GM18511 (cell line): ENCODE results near the gene KIAA1671.

Source experiments
- ATAC-seq: cut with Tn5 transposase; IDR thresholded peaks from one replicate; pipeline ENCODE4 v1.9.1; 2021; ENCODE audit warnings: mild to moderate bottlenecking, moderate library complexity; ENCODE audit not compliant: unreplicated experiment

Gene KIAA1671

DNA sequence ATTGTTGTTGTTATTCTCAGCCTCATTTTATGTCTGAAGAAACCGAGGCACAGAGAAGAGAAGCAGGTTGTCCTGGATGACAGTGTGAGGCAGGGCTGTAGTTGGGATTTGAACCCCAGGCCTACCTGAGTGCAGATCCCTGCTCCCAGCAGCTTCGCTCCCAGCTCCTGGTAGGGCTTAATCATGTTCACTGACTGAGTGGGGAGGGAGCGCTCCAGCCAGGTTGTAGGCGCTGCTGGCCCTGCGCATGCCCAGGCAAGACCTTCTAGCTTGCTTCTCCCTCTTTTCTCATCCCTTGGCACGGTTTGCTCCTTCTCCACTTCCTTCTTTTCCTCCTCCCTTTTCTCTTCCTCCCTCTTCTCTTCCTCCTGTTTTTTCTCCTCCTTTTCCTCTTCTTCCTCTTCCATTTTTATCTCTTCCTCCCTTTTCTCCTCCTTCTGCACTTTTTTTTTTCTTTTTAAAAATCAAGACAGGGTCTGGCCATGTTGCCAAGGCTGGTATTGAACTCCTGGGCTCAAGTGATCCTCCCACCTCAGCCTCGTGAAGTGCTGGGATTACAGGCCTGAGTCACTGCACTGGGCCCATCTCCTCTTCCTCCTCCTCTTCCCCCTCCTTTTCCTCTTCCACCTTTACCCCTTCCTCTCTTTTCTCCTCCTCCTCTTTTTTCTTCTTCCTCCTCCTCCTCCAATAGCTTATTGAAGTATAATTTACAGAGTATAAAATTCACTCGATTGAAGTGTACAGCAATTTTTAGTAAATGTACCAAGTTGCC lies 109.3 kb downstream of the KIAA1671 start:
- no peak for ATAC-seq

DNA sequence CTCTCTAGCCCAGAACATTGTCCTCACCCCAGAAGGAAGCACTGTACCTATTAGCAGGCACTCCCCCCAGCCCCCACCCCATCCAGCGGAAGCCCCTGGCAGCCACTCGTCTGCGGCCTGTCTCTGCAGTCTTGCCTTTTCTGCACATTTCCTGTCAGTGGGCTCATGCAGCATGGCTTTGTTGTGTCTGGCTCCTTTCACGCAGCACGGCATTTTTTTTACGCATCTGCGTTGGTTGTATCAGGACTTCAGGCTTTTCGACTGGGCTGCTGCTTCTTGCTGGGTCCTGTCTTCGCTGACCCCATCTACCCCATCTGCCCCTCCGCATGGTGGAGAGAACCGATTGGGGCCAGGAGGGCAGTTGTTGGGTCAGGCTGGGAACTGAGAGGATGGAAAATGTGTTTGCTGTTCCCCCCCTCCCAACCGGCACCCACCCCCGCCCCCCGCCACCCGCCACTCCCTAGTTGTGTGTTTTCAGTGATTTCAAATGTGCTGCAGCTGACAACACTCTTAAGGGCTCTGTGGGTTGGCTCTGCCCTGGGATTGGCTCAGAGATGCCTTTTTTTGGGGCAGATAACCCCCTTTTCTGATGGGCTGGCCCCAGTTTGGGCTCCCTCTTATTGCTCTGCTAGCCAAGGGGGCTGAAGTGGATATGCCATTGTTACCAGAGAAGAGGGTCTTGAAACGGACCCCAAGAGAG lies 110.0 kb downstream of the KIAA1671 start:
- ATAC-seq, result no peak

DNA sequence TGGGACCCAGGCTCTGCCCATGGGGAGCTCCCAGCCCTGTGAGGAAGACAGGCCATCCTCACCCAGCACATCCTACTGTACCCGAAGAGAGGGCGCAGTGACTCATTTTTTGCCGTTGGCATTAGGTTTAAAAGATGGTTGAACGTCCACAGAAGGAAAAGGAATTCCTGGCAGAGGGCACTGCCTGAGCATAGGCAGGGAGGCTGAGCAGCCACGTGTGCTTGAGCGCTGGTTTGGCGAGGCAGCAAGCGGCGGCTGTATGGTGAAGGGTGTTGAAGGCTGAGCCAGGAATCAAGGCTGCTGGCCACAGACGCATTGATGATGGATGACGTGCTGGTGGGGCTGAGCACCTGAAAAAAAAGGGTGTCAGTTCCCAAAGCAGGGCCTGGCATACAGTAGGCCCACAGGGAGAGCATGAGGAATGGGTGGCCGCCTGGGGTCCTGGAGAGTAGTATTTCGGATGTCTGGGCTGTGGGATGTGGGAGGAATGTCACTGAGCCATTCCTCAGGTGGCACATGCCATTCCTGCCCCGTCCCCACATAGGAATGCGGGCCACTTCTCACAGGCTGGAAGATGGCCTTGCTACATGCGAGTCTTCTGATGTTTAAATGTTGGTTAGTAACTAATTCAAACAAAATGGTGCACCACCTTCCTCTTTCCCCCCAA lies 112.5 kb downstream of the KIAA1671 start:
- ATAC-seq, result no peak

DNA sequence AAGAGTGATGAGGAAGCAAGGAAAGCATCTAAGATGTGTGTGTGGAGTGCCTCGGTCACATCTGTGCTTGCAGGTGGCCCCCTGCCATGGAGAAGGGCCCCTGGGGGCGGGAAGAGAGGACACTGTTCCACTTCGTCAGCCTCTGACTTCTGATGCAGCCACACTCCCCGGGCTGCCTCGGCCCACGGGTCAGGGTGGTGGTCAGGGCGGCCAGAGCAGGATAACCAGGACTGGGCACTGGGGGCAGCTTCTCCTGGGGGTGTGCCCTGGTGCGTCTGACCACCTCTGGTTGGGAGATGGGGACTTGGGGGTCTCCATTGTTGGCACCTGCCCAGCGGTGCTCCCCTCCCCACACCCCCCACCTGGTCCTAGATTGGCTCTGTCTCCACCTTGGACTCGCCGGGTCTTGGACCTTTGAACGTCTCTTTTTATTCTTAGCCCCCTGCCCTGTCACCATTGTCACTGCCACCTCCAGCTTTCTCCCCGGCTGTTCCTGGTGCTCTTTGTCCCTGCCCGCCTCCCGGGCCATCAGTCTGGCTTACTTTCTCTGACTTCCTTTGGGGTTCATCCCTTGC lies 114.4 kb downstream of the KIAA1671 start:
- ATAC-seq, result no peak

DNA sequence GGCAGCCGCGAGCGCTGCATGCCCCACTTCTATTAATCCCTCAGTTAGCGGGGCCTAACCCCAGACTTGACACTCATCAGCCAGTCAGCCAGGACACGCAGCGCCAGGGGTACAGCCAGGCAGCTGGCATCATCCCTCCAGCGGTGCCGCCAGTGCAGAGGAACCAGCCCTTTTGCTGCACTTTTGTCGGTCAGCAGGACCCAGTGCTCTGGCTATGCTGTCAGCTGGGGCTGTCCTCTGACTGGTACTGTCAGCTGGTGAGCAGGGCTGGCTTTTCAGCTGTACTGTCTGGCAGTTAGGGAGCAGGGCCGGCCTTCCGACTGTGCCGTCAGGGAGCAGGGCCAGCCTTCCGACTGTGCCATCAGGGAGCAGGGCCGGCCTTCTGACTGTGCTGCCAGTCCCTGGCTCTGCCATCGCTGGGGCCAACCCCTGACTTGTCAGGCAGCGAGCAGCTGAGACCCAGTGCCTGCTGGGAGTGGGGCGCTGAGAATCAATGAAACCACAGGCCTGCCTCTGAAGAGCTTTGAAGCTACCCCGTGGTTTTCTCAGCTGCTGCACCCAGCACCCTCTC lies 115.4 kb downstream of the KIAA1671 start:
- ATAC-seq, result no peak

DNA sequence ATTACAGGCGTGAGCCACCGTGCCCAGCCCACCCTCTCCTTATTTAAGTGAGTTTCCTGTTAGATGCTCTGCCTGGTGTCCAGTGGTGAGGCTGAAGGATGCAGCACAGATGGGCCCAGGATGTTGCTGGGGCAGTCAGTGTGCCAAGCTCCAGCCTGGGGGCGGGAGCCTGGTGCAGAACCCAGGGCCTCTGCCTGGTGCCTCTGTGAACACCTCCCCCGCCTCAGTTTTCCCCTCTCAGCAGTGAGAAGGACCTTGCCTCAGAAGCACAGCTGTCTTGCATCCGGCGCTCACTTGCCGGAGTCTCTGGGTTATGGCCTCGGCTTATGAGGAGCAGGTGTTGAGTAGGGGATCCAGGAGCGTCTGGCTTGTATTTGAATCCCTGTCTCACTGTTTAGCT lies 116.2 kb downstream of the KIAA1671 start:
- ATAC-seq, result no peak

DNA sequence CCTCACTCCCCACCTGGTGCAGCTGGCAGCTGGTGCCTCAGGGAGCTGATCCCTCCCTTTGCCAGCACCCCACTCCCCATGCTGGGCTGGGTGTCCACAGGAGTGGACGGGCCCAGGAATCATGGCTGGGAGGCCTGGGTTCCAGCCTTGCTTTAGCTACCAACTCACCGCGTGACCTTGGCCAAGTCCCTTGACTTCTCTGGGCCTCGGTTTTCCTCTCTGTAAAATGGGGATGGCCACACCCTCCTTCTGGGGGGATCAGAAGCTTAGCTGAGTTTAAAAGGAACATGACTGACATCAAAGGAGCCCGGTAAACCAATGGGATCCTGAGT lies 116.9 kb downstream of the KIAA1671 start:
- ATAC-seq, result no peak

DNA sequence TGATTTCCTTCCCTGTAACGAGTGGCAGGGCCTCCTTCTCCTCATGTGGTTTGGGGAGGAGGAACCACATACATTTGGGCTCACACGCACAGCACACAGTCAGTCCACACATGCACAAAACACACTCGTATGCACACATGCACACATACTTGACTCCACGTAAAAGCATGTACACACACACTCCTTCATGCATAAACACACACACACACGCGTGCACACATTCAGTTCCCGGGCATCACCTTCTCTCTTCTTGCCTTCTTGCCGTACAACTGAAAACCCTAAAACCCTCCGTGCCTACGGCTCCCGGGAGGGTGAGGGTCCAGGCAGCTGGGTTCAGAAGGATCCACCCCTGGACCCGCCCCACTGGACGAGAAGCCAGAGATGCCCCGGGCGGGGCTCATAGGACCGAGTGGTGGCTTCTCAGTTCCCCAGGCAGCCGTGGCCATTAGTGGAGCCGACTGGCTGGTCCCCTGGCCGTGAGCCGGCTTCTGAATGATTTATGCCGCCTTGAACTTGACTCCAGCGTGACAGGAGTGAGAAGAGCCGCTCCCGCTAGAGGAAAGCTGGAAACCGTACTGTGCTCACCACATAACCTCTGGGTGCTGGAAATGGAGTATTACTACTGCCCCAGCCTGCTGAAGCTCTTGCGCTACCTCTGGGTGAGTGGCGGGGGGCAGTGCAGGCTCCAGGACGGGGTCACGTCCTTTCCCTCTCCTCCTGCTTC lies 117.4 kb downstream of the KIAA1671 start:
- no peak for ATAC-seq

DNA sequence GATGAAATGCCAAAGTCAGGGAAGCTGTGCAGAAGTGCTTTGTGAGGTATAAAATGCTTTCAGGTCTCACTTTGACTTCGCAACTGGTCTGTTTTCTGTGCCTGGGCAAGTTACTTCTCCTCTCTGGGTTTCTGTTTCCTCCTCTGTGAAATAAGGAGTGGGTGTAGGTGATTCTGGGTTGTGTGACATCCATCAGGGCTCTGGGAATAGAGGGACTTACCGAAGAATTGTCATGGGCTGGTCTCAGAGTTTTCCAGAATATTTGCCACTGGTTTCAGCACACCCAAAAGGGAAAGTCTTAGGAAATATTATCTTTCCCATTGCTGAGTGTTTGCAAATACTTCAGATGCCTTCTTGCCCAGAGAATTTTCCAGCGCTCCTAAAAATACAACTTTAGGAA lies 118.4 kb downstream of the KIAA1671 start:
- ATAC-seq, result no peak

DNA sequence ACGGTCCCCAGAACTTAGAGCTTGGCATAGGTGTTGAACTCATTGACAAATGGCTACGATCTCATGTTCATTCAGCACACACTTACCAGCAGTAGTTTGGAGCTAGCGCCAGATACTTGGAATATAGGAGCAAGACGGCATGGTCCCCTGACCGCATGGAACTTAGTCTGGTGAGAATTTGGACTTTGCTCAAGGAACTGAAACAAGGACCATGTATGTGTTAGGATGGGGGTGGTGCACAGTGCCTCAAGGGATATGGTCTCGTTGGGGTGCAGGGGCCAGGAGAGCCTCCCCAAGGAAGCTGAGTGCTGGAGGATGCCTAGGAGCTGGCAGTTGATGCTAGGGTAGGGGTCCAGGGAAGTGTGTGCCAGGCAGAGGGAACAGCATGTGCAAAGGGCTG lies 119.2 kb downstream of the KIAA1671 start:
- no peak for ATAC-seq

DNA sequence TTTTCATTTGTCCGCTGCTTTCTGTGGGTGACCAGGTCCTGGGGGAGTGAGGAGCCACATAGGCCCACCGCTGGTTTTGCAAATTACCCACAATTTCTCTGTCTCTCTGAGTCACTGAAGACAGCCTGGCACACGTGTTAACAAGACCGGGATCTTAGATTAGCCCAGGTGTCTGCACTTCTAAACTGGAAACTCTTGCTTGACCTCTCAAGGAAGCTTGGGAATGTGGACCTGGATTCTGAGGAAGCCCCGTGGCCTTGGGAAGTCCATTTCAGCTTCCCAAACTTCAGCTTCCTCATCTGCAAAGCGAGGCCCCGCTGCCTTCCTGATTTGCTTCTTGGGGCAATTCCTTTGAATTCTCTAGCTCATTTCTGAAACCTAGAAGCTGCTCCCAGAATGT lies 119.9 kb downstream of the KIAA1671 start:
- no peak for ATAC-seq

DNA sequence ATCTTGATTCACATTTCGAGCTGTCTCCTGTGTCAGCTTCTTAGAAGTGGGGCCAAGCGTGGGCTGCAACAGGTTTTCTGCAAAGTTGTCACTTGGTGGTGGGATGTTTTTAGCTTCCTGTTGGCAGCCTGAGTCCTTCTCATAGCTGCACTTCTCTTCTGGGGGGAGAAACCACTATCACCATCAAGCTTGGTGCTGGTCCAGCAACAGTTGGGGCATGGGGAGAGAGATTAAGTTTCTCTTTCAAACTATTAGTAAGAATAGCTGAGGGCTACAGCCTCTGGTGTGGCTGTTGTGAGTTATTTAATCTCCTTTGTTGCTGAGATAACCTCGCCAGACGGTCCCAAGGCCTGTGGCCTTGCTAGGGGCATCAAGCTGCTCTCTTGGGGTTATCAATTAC lies 123.8 kb downstream of the KIAA1671 start:
- no peak for ATAC-seq

DNA sequence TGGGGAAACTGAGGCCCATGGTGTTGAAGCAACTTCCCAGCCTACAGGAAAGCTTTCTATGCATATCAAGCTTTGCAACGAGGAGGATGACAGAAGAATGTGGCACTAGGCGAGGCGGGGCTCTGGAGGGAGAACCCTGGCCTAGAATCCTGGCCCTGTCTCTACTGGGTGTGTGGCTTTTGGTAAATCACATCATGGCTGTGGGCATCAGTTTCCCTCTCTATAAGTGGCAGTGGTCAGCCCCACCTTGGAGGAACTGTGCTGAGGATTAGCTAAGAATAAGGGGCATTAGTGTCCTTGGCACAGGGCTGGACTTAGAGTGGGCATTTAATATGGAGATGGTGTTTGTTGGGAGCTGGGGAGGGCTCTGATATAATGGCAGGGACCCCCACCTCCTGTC lies 124.5 kb downstream of the KIAA1671 start:
- ATAC-seq, result no peak

DNA sequence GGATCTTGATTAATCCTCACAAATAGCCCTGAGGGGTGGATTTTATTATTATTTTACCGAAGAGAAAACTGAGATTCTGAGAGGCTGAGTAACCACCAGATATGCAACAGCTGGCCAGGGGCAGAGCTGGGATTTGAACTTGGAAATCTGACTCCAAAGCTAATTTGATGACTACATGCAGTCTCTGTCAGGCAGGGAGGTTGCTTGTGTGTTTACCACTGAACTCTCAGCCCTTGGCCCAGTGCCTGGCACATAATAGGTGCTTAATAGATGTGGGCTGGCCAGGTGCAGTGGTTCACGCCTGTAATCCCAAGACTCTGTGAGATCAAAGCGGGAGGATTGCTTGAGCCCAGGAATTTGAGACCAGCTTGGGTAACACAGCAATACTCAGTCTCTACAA lies 125.4 kb downstream of the KIAA1671 start:
- ATAC-seq, result no peak

DNA sequence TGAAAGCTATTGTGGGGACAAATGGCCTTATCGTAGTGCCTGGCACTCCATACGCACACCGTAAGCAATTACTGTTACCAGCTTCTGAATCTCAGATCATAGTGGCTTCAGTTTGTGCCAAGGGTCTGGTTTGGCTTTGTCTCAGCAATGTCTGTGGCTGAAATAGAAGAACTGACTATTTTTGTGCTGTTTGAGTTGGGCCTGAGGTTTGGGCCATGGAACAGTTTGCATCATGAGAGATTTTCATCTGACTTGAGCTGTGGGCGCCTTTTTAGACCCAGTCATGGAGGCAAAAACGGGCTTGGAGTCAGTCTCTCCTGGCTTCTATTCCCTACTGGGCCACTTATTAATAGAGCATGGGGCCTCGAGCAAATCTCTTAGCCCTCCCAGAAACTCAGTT lies 126.1 kb downstream of the KIAA1671 start:
- ATAC-seq, result no peak

DNA sequence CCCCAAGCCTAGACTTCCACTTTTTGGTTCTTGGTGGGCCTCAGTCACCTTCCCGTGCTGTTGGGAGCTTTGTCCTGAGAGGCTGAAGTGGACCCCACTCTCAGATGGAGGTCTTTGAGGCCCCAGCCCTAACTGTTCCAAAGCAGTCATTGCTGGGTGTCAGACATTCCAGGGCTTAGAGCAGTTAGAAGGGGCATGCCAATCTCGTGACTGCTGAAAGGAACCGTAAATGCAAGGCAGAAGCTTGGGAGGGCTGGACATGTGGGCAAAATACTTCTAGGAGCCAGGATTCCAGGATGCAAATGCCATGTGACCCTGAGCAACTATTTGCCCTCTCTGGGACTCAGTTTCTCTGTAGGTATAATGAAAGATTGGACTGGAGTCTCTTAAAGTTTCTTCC lies 128.3 kb downstream of the KIAA1671 start:
- ATAC-seq, result no peak

DNA sequence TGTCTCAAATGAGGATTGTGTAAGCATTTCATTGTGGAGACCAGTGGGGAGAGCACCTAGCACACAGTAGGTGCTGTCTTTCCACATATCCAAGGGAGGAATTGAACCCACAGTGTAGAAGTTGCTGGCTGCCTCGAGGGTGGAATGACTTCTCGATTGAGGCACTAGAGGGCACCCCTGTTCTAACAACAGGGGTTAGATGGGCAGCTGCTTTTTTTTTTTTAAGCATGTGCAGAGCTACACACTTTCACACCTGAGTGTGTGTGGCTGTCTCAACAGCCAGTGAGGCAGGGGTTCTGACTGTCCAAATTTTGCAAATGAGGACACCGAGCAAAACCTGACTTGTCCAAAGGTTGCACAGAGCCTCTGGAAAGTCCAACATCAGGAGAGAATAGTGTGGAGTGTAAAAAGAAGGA lies 128.9 kb downstream of the KIAA1671 start:
- ATAC-seq, result no peak

DNA sequence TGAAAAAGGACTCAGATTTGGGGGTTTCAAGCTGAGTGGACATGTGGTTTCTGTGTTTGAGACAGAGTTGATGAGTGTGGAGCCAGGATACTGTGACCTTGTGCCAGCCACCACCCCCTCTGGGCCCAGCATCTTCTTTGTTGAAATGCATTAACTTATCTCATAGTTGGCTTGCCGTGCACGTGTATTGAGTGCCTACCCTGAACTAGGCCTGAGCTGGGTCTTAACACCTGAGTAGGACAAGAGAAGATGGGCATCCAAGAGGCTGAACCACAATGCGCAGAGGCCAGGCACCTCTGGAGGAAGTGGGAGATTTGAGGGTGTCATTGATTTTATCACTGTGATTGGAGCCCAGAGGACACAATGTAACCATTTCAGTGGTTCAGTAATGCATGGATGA lies 129.6 kb downstream of the KIAA1671 start:
- ATAC-seq, result no peak

DNA sequence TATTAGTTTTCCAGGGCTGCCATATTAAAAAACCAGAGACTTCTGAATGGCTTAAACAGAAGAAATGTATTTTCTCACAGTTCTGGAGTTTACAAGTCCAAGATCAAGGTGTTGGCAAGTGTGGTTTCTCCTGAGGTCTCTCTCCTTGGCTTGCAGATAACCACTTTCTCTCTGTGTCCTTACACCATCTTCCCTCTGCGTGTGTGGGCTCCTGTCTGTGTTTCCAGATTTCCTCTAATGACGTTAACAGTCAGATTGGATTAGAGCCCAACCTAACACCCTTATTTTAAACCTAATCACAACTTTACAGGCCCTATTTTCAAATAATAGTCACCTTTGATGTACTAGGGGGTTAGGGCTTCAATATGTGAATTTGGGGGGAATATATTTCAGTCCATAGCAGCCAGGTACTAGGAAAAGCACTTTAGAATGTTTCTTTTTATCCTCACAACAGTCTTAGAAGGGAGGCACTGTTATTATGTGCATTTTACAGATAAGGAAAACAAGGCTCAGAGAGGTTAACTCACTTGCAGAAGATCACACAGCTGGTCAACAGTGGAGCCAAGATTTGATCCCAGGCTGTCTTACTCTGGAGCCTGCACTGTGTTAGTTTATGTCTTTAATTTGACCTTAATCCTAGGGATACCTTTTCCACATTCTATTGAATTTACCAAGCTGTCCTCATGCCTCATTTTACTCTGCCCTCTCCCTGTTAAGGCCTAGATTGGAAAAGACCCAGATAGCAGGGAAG lies 130.7 kb downstream of the KIAA1671 start:
- no peak for ATAC-seq

DNA sequence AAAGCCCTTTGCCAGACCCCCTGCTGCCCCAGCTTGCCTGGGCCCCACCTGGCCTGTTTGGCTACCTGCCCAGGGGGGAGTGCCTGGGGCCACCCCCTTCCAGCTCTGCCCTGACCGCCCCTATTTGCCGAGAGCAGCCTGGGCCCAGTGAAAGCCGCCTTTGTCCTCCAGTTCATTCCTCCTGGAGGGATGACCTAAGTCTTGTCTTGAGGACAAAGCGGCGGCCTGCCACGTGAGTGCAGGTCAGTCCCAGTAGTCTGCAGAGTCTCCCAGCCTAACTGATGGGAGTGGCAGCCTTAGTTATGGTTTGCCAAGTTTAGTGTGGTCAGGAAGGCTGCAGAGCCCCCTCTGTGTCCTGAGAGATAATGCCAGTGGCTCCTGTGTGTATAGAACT lies 131.3 kb downstream of the KIAA1671 start:
- ATAC-seq, result no peak
